GM23248 (cell line): ENCODE results near the gene AIDA.

Source experiments
- EZH2 ChIP-seq: fragments of 200-600 bp; sonication (generic); IDR thresholded peaks from 2 replicates; pipeline ENCODE4 v1.6.1; 2018; ENCODE audit warnings: antibody characterized with exemption, mild to moderate bottlenecking; ENCODE audit not compliant: insufficient read depth, poor library complexity, severe bottlenecking
- EZH2phosphoT487 ChIP-seq: fragments of 200-600 bp; sonication (generic); IDR thresholded peaks from 2 replicates; pipeline ENCODE4 v1.6.1; 2018; ENCODE audit warnings: antibody characterized with exemption, moderate library complexity, mild to moderate bottlenecking, low read depth; ENCODE audit not compliant: insufficient read depth

- no peak for TF ChIP-seq EZH2
- no peak for TF ChIP-seq EZH2phosphoT487
Observed at GRCh38 chr1:222620566-222620965, 91.7 kb downstream of the AIDA start.
